ENCODE results near the gene MEGF6.

The MEGF6 gene

DNA sequence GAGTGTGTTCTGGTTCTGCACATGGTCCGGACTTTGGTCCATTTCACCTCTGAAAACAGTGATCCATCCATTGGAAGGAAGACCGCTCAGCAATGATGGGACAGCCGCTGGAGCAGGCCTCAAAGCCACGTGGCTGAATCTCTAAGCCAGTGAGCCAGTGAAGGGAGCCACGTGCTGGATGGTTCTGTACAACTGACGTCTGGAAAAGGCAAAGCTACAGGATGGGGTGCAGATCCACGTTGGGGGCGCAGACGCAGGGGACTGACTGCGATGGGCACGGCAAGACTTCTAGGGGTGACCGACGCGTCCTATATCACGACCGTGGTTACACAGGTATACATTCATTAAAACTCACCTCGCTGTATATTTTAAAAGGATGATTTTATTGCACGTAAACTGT lies 167.0 kb downstream of the MEGF6 start:
- no peak overlapping the region for H3K4me3 ChIP-seq (ENCODE audit: insufficient read depth in 1 of 2, low read depth in 1 of 2, low read length in 2 of 2)

GRCh38 chr1:3443807-3444206 lies 167.5 kb downstream of the MEGF6 start:
- H3K9me3 ChIP-seq (ENCODE audit: control insufficient read depth, low read length) = peaks cover 19% of the 10 kb centered on the region
- no peaks in the 10 kb centered on the region for H3K36me3 ChIP-seq (ENCODE audit: control insufficient read depth in 1 of 2, insufficient read depth in 2 of 2, low read depth in 1 of 2, low read length in 2 of 2)
- H3K18ac ChIP-seq (ENCODE audit: low read depth in 1 of 2, low read length in 2 of 2) = no peak overlapping the region
- no peak overlapping the region for H3K14ac ChIP-seq (ENCODE audit: low read length in 2 of 2)
- no peak overlapping the region for H2AFZ ChIP-seq (ENCODE audit: low read depth, low read length)
- no peak overlapping the region for H2AK5ac ChIP-seq (ENCODE audit: low read length, severe bottlenecking)
- H3K27ac ChIP-seq (ENCODE audit: low read length, poor library complexity, severe bottlenecking) = no peak overlapping the region
- H3K23ac ChIP-seq (ENCODE audit: low read length in 2 of 2) = no peak overlapping the region
- H3K4me3 ChIP-seq (ENCODE audit: insufficient read depth in 1 of 2, low read depth in 1 of 2, low read length in 2 of 2) = no peak overlapping the region
- H3K4me2 ChIP-seq (ENCODE audit: low read length, poor library complexity, severe bottlenecking) = no peak overlapping the region
- H2BK120ac ChIP-seq (ENCODE audit: low read depth, low read length) = no peak overlapping the region
- H4K8ac ChIP-seq (ENCODE audit: low read length) = no peak overlapping the region
- DNase-seq = no peak
- no peak overlapping the region for H2BK15ac ChIP-seq (ENCODE audit: low read depth, poor library complexity, severe bottlenecking)
- H3K4me1 ChIP-seq (ENCODE audit: control insufficient read depth, insufficient read depth, low read depth, low read length) = no peaks in the 10 kb centered on the region
- no peak overlapping the region for H2BK12ac ChIP-seq (ENCODE audit: low read length in 2 of 2)
- H2BK5ac ChIP-seq (ENCODE audit: low read depth, low read length, poor library complexity, severe bottlenecking) = no peak overlapping the region
- WGBS = 86% methylated on average over 7 of the region's 7 CpGs
- H3K79me1 ChIP-seq (replicated peaks; ENCODE audit: low read length, poor library complexity, severe bottlenecking) = no peaks in the 10 kb centered on the region
- peaks cover 26 to 68% of the 10 kb centered on the region in 2 experiments for H3K27me3 ChIP-seq (ENCODE audit: control insufficient read depth in 1 of 2, insufficient read depth in 1 of 2, low read length in 2 of 2)
- no peak overlapping the region for H4K91ac ChIP-seq (ENCODE audit: low read length)
- H3K4ac ChIP-seq (ENCODE audit: low read depth in 1 of 2, low read length in 2 of 2) = no peak overlapping the region
- H3K9ac ChIP-seq (ENCODE audit: low read length) = no peak overlapping the region

More for the DNA sequence above, 167.0 kb downstream of the MEGF6 start:
- no peaks in the 10 kb centered on the region for H3K36me3 ChIP-seq (ENCODE audit: control insufficient read depth in 1 of 2, insufficient read depth in 2 of 2, low read depth in 1 of 2, low read length in 2 of 2)
- no peaks in the 10 kb centered on the region for H3K79me1 ChIP-seq (replicated peaks; ENCODE audit: low read length, poor library complexity, severe bottlenecking)
- no peak overlapping the region for H2AFZ ChIP-seq (ENCODE audit: low read depth, low read length)
- H2AK5ac ChIP-seq (ENCODE audit: low read length, severe bottlenecking) = no peak overlapping the region
- H2BK5ac ChIP-seq (ENCODE audit: low read depth, low read length, poor library complexity, severe bottlenecking) = no peak overlapping the region
- H3K9me3 ChIP-seq (ENCODE audit: control insufficient read depth, low read length) = peaks cover 19% of the 10 kb centered on the region
- H3K4me2 ChIP-seq (ENCODE audit: low read length, poor library complexity, severe bottlenecking) = no peak overlapping the region
- no peak overlapping the region for H2BK120ac ChIP-seq (ENCODE audit: low read depth, low read length)
- no peak for DNase-seq
- peaks cover 26 to 66% of the 10 kb centered on the region in 2 experiments for H3K27me3 ChIP-seq (ENCODE audit: control insufficient read depth in 1 of 2, insufficient read depth in 1 of 2, low read length in 2 of 2)
- H4K8ac ChIP-seq (ENCODE audit: low read length) = no peak overlapping the region
- H3K18ac ChIP-seq (ENCODE audit: low read depth in 1 of 2, low read length in 2 of 2) = no peak overlapping the region
- no peak overlapping the region for H3K9ac ChIP-seq (ENCODE audit: low read length)
- no peak overlapping the region for H4K91ac ChIP-seq (ENCODE audit: low read length)
- WGBS = 88% methylated on average over 18 of the region's 18 CpGs
- no peak overlapping the region for H3K27ac ChIP-seq (ENCODE audit: low read length, poor library complexity, severe bottlenecking)
- no peak overlapping the region for H2BK12ac ChIP-seq (ENCODE audit: low read length in 2 of 2)
- H3K4ac ChIP-seq (ENCODE audit: low read depth in 1 of 2, low read length in 2 of 2) = no peak overlapping the region
- no peak overlapping the region for H2BK15ac ChIP-seq (ENCODE audit: low read depth, poor library complexity, severe bottlenecking)
- no peak overlapping the region for H3K23ac ChIP-seq (ENCODE audit: low read length in 2 of 2)
- H3K14ac ChIP-seq (ENCODE audit: low read length in 2 of 2) = no peak overlapping the region
- H3K4me1 ChIP-seq (ENCODE audit: control insufficient read depth, insufficient read depth, low read depth, low read length) = no peaks in the 10 kb centered on the region

DNA sequence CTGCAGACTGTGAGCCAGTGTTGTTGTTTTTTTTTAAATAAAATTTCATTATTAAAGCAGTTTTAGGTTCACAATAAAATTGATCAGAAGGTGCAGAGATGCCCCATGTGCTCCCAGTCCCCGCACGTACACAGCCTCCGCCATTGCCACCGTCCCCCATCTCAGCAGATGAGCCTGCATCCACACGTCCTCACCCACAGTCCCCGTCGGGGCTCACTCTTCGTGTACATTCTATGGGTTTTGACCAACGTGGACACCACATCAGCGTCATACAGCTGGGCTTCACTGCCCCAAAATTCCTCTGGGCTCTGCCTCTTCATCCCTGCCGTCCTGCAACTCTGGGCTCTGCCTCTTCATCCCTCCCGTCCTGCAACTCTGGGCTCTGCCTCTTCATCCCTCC lies 168.4 kb downstream of the MEGF6 start:
- Histone ChIP-seq H3K4ac (ENCODE audit: low read depth in 1 of 2, low read length in 2 of 2) (no peak overlapping the region), H3K27ac (ENCODE audit: low read length, poor library complexity, severe bottlenecking) (no peak overlapping the region), H3K14ac (ENCODE audit: low read length in 2 of 2) (no peak overlapping the region), H2BK15ac (ENCODE audit: low read depth, poor library complexity, severe bottlenecking) (no peak overlapping the region), H4K8ac (ENCODE audit: low read length) (no peak overlapping the region), H4K91ac (ENCODE audit: low read length) (no peak overlapping the region), H3K23ac (ENCODE audit: low read length in 2 of 2) (no peak overlapping the region), H3K4me3 (ENCODE audit: insufficient read depth in 1 of 2, low read depth in 1 of 2, low read length in 2 of 2) (no peak overlapping the region), H2BK12ac (ENCODE audit: low read length in 2 of 2) (no peak overlapping the region), H3K79me1 (replicated peaks; ENCODE audit: low read length, poor library complexity, severe bottlenecking) (no peaks in the 10 kb centered on the region), H3K4me2 (ENCODE audit: low read length, poor library complexity, severe bottlenecking) (no peak overlapping the region), H2BK5ac (ENCODE audit: low read depth, low read length, poor library complexity, severe bottlenecking) (no peak overlapping the region), H2BK120ac (ENCODE audit: low read depth, low read length) (no peak overlapping the region), H2AFZ (ENCODE audit: low read depth, low read length) (no peak overlapping the region), H3K27me3 (ENCODE audit: control insufficient read depth in 1 of 2, insufficient read depth in 1 of 2, low read length in 2 of 2) (peaks cover 26 to 72% of the 10 kb centered on the region in 2 experiments), H3K9ac (ENCODE audit: low read length) (no peak overlapping the region), H3K4me1 (ENCODE audit: control insufficient read depth, insufficient read depth, low read depth, low read length) (no peaks in the 10 kb centered on the region), H3K36me3 (ENCODE audit: control insufficient read depth in 1 of 2, insufficient read depth in 2 of 2, low read depth in 1 of 2, low read length in 2 of 2) (no peaks in the 10 kb centered on the region), H3K9me3 (ENCODE audit: control insufficient read depth, low read length) (peaks cover 16% of the 10 kb centered on the region), H3K18ac (ENCODE audit: low read depth in 1 of 2, low read length in 2 of 2) (no peak overlapping the region), H2AK5ac (ENCODE audit: low read length, severe bottlenecking) (no peak overlapping the region)
- DNase-seq = no peak
- 82% methylated on average over 12 of the region's 12 CpGs for WGBS

GRCh38 chr1:3442331-3442730 lies 169.0 kb downstream of the MEGF6 start:
- Histone ChIP-seq H2BK120ac (ENCODE audit: low read depth, low read length) (no peak overlapping the region), H2BK15ac (ENCODE audit: low read depth, poor library complexity, severe bottlenecking) (no peak overlapping the region), H3K23ac (ENCODE audit: low read length in 2 of 2) (no peak overlapping the region), H3K18ac (ENCODE audit: low read depth in 1 of 2, low read length in 2 of 2) (no peak overlapping the region), H2BK12ac (ENCODE audit: low read length in 2 of 2) (no peak overlapping the region), H3K9ac (ENCODE audit: low read length) (no peak overlapping the region), H2BK5ac (ENCODE audit: low read depth, low read length, poor library complexity, severe bottlenecking) (no peak overlapping the region), H3K14ac (ENCODE audit: low read length in 2 of 2) (no peak overlapping the region), H3K4me1 (ENCODE audit: control insufficient read depth, insufficient read depth, low read depth, low read length) (no peaks in the 10 kb centered on the region), H4K8ac (ENCODE audit: low read length) (no peak overlapping the region), H3K9me3 (ENCODE audit: control insufficient read depth, low read length) (peaks cover 12% of the 10 kb centered on the region), H2AFZ (ENCODE audit: low read depth, low read length) (no peak overlapping the region), H3K27me3 (ENCODE audit: control insufficient read depth in 1 of 2, insufficient read depth in 1 of 2, low read length in 2 of 2) (peaks cover 26 to 70% of the 10 kb centered on the region in 2 experiments), H3K4me2 (ENCODE audit: low read length, poor library complexity, severe bottlenecking) (no peak overlapping the region), H3K36me3 (ENCODE audit: control insufficient read depth in 1 of 2, insufficient read depth in 2 of 2, low read depth in 1 of 2, low read length in 2 of 2) (no peaks in the 10 kb centered on the region), H3K4me3 (ENCODE audit: insufficient read depth in 1 of 2, low read depth in 1 of 2, low read length in 2 of 2) (no peak overlapping the region), H3K27ac (ENCODE audit: low read length, poor library complexity, severe bottlenecking) (no peak overlapping the region), H3K79me1 (replicated peaks; ENCODE audit: low read length, poor library complexity, severe bottlenecking) (no peaks in the 10 kb centered on the region), H3K4ac (ENCODE audit: low read depth in 1 of 2, low read length in 2 of 2) (no peak overlapping the region), H2AK5ac (ENCODE audit: low read length, severe bottlenecking) (no peak overlapping the region), H4K91ac (ENCODE audit: low read length) (no peak overlapping the region)
- 77% methylated on average over 13 of the region's 13 CpGs for WGBS
- no peak for DNase-seq
